ENCODE measurements around the gene SPAG6. TPM values are rescaled to one million over a fixed set of nuclear protein-coding genes. Genes with fewer than 3 reads are reported as not detected.

Gene SPAG6
- total RNA-seq, 1 donor from 2014 or later, result not detected

DNA sequence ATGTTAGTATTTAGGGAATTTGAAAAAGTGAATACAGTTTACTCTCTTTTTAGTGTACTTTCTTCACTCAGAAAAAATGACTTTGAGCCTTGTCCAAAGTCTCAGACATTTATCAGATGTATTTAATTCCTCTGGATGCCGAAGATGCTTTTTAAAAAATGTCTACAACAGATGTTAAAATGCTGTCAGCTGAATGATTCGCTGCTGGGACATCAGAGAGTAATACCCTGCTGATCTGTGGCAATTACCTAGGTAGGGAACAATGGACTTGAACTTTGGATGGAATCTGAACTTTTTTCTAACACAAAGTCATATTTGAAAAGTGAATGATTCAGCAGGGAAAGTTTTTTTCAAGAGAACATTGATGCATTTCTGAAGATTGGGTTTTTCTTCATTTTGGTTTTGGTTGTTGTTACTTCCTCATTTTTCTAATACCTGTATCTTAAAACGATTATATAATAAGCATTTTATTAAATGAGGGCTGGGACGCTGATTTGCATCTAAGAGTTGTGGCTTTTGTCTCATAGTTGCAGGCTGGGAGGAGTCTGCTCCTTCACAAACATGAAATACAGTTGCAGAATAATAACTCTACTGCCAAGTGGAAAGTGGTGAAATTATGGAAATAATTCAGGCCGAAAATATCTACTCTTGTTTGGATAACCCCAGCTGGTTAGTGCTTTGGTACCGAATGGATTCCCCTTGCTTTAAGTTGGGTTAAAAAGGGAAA, 98.0 kb downstream of the SPAG6 start:
- intact Hi-C loops (cut with micrococcal nuclease), result no loop called here
- ATAC-seq (no peak), DNase-seq (no peak)

DNA sequence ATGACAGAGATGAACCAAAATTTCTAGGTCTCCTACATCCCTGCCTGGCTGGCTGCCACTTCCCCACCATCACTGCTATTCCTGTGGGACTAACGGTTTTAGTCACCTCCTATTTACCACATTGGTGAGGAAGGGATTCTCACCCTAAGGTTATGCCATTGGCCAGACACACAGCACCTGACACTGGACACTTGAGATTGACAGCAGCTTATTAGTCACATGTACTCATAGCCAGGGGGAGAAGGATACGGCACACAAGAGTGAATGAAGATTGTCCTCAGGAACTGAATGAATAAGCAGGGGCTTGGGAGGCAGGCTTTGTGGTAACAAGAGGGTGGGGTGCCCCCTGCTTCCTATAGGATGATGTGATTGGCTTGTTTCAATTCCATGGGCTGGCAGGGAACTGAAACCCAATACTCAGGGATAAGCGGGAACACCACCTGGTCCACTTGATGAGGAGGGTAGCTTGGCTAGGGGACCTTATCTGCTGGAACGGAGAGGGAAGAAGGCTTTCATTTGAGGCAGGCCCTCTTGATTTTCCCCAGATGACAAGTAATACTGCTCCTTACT, 99.0 kb downstream of the SPAG6 start:
- intact Hi-C loops (cut with micrococcal nuclease), result no loop called here
- ATAC-seq, result no peak
- DNase-seq, result no peak

DNA sequence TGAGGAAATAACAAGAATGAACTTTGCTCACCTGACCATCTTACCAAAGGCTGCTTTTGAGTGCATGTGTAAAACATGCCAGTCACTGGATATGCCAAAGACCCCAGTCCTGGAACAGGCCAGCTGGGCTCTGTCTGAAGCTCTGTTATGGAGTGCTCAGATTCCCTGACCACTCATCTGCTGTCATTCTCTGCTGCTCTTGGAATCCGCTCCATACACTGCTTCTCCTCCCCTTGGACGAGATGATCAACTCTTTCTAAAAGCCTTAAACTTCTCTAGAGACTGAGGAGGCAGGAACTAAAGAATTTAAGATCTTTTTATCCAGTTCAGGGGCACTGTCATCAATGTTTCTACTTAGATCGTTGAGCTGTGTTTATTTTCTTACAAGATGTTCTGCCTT, 100.2 kb downstream of the SPAG6 start:
- no peak for DNase-seq
- no peak for ATAC-seq
- intact Hi-C loops (cut with micrococcal nuclease), result no loop called here

DNA sequence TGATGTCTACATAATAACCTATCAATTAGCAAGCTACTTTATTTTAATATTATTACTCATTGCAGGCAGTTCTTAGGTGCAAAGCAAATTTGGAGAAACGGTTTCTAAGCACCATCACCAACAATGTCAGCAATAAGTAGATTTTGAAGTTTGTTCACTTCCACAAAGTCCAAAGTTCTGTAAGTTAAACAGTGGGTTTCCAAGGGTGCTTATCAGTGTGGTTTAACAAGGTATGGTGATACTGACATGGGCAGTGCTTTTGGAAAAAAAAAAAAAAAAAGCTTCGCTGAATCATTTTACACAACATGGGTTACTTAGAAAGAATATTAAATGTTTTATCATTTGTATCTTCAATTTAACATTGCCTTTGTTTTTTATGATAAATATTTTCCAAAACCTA, 101.8 kb downstream of the SPAG6 start:
- ATAC-seq (no peak), DNase-seq (no peak)
- intact Hi-C loops (cut with micrococcal nuclease), result no loop called here

DNA sequence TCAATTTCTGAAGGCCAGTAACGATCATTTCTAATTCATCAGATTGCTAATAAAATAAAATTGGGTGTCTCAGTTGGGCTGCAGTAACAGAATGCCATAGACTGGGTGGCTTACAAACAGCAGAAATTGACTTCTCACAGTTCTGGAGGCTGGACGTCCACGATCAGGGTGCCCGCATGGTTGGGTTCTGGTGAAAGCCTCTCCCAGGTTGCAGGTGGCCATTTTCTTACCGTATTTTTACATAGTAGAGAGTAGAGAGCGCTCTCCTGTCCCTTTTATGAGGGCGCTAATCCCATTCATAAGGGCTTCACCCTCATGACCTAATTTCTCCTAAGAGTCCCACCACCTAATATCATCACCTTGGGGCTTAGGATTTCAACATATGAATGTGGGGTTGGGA, 106.0 kb downstream of the SPAG6 start:
- DNase-seq (no peak), ATAC-seq (no peak)
- intact Hi-C loops (cut with micrococcal nuclease), result no loop called here

DNA sequence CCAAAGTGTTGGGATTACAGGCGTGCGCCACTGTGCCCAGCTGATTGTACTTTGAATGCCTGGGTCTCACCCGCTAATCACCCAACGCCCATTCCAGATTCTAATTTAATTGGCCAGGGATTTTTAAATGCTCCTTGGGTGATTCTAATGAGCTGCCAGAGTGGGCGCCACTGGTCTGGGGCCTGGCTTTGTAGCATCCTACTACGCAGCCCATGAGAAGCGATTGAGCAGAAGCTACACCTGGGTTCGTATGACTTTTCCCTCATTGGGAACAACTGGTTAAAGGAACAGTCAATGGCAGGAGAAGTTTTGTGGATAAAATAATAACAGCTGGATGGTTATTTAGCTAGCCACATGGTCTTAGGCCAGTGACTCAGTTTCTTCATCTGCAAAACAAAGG, 108.0 kb downstream of the SPAG6 start:
- intact Hi-C loops (cut with micrococcal nuclease), result no loop called here
- ATAC-seq (no peak), DNase-seq (no peak)

DNA sequence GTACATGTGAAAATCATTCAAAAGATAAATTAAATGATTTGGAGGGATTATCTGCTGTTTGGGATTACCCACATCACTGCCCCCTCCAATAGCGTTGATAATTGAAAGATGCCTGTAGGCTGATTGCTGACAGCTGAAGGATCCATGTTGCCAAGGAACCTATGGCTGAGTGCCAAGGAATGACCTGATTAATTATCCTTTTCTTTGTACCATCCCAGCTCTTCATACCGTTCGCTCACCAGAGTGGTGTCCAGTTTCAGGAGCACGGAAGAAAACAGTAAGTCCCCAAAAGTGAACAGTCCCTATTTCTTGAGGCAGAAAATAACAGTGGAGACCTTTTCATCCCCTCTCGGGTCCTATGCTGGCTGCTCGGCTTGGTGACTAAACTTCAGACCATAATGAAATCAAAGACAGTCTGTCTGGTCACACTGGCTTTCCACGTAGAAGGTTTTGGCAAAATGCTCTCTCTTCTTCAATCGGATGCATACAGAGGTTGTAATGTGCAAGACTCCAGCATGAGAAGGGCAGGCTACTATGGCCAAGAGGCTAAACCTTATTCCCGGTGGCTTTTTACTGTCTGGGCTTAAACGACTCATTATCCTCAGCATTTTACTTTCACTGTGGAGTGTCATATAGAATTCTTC, 108.8 kb downstream of the SPAG6 start:
- ATAC-seq, result no peak
- intact Hi-C loops (cut with micrococcal nuclease), result no loop called here
- no peak for DNase-seq

DNA sequence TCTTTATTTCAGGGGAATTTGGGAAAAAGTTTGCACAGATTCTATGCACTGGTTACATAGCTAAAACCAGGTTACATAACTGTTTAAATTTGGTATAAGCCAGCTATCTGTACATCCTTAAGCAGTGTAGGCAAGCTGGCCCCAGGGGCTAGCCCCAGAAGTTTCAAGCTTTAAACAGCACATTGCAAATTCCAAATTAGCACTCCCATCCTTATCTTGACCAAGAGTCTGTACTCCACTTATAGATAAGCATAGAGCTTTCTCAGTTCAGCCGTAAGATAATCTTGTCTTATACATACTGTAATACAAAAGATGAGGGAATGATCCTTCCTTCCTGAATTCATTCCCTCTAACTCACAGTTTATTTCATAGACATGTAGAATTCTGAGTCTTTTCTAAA, 109.3 kb downstream of the SPAG6 start:
- intact Hi-C loops (cut with micrococcal nuclease), result no loop called here
- no peak for DNase-seq
- ATAC-seq, result no peak

DNA sequence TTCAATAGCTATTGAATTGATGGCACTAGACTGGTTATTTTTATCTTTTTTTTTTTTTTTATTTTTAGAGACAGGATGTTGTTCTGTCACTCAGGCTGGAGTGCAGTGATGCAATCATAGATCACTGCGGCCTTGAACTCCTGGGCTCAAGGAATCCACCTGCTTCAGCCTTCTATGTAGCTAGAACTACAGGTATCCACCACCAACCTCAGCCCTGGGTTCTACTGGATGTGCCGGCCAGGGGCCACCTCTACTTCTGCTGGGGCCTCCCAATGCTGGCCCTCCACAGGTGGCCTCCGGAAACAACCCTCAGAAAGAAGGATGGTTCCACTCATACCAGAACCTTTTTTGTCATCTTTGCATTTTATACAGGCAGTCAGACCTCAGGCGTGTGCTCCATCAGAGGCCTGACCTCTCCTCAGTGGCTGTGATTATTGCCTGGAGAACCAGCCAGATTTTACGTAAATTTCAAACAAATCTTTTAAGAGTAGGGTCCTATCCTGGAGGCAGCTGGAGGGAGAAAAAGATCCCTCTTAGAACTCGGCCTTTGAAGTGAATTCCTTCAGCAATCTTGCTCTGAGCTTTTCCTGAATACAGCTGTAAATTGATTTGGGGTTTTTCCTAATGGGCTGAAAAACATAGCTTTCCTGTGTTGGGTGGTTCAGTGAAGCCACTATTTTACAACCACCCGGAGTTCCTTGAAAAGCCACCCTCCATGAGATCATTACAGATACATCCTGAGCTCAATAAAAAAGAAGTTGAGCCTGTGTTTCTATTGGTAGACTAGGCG, 110.0 kb downstream of the SPAG6 start:
- no peak for ATAC-seq
- intact Hi-C loops (cut with micrococcal nuclease), result no loop called here
- no peak for DNase-seq

DNA sequence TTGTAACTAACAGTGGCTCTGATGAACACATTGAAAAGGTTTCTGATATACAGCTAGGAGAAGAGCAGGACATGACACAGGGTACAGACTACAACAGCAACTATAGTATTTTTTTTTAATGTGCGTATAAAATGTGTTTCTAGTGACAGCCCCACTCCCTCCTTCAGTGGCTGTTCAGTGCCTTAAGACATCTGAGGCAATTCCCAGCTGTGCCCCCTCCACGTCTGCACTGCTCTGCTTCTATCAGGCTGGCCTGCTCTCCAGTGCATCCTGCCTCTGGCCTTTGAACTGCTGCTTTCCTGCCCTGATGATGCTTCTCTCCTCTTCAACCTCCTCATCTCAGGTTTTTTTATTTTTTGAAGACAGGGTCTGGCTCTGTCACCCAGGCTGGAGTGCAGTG, 111.2 kb downstream of the SPAG6 start:
- intact Hi-C loops (cut with micrococcal nuclease), result no loop called here
- DNase-seq, result no peak
- ATAC-seq, result no peak

DNA sequence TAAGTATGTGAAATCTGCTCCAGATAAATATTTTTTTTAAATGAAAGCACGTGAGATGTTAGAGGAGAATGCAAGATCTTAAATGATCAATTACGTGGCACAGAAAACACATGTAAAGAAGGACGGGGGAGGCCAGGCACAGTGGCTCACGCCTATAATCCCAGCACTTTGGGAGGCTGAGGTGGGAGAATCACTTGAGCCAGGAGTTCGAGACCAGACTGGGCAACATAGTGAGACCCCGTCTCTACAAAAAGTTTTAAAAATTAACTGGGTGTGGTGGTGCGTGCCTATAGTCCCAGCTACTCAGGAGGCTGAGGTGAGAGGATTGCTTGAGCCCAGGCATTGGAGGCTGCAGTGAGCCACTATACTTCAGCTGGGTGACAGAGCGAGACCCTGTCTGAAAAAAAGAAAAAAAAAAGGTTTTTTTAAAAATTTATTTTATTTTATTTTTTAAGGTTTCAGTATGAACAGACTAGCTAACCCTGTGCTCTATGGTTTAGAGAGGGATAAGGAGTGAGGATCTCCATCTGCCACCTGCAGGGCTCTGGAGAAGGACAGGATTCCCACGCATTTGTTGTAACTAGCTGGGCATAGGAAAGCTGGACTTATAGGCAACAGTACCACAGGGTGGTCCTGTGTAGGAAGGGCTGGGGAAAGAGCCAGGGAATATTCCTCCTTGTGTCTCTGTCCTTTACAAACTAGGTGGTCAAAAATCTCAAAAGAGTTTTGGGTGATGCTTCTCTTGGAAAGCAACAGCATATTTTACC, 113.2 kb downstream of the SPAG6 start:
- DNase-seq (no peak), ATAC-seq (no peak)
- intact Hi-C loops (cut with micrococcal nuclease), result no loop called here

DNA sequence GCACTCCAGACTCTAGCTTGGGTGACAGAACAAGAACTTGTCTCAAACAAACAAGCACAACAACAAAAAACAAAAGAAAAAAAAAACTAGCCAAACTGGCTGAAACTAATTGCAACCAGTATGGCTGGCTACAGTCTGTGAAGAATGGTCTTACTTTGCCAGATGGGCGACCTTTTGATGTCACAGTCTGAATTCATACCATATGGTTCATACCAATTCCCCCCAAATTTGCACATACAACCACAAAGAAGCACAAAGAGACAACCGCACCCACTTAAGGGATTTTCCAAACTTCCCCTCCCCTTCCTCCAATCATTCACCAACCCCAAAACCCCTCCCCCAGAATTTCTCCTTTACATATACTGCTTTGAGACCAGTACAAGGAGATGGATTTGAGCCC, 114.2 kb downstream of the SPAG6 start:
- DNase-seq, result no peak
- intact Hi-C loops (cut with micrococcal nuclease), result no loop called here
- no peak for ATAC-seq

DNA sequence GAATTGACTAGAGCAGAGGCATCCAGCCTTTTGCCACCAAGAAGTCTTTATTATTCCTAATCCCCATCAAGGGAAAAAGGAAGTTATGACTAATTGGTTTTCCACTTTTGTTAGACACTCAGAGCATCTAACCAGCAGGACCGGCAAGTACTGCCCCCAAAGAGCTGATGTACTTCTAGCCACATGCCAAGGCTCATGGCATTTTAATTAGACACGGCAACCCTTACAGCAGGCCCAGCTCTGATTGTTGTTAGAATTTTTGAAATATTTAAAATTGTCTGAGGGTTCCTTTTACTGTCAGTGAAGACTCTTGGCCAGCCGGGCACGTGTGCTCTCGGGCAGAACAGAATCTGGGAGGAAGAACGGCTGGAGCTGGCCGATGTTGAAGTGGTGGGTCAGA, 114.8 kb downstream of the SPAG6 start:
- ATAC-seq (no peak), DNase-seq (no peak)
- intact Hi-C loops (cut with micrococcal nuclease), result no loop called here

DNA sequence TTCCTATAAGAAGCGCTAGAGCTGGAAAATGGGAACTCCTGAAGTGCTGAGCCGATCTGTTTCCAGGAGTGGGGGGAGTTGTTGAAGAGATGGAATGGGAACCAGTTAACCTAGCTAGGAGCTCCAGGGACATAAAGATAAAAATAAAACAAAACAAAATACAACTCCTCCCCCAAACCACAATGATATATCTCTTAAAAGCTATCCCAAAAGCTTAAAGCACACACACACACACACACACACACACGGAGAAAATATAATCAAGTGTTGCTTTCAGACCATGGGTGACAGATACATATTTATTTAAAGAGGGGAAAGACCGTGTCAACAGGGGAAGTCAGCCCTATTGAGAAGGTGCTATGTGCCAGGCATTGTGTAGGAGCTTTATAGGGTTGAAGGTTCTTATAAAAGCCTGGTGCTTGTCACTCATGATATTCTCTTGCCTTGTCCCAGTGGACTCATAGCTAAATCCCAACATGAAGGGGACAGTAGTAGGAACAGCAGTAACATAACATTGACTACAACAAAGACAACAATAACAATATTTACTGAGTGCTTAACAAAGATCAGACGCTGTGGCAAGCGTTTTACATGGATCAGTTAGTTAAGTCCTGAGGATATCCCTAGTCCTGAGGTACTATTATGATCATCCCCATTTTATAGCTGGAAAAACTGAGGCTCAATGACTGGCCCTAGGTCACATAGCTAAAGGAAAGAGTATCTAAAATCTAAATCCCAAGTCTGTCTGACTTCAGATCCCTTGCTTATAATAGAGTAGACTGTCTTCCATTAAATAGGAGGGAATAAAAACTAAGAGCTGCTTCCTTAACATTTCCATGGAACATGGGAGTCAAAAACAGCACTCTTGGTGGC, 115.5 kb downstream of the SPAG6 start:
- DNase-seq (no peak), ATAC-seq (no peak)
- intact Hi-C loops (cut with micrococcal nuclease), result no loop called here

DNA sequence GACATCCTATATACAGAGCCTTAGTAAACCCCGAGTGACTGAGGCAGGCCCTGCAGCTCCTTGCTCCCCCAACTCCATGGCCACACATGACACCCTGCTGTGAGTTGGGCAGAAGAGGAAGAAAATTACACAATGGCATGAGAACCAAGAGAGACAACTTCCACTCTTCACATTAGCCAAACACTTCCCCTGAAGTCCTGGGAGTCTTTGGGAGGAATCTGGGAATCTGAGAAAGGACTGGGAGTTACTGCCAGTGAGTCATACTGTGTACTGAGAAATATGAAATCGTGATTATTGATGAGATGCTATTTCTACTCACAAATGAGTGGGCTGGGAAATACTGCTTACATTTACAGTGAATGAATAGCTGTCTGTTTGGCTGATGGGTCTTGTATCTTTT, 116.6 kb downstream of the SPAG6 start:
- ATAC-seq (no peak), DNase-seq (no peak)
- intact Hi-C loops (cut with micrococcal nuclease), result no loop called here

DNA sequence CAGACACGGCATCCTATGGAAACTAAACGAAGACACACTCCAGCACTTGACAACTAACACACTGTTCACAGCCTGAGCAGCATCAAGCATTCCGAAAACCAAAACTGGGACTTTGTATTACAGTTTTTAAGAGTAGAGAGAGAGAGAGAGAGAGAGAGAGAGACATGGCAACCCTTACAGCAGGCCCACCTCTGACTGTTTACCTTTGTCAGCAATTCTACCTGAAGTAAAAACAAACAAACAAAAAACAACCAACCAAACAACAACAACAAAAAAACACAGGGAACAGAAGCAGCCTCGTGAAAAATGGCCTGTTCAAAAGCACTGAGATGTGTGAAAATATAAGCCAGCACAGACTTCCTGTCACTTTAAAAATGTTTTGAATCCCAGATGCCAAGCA, 118.0 kb downstream of the SPAG6 start:
- ATAC-seq (no peak), DNase-seq (no peak)
- intact Hi-C loops (cut with micrococcal nuclease), result no loop called here

DNA sequence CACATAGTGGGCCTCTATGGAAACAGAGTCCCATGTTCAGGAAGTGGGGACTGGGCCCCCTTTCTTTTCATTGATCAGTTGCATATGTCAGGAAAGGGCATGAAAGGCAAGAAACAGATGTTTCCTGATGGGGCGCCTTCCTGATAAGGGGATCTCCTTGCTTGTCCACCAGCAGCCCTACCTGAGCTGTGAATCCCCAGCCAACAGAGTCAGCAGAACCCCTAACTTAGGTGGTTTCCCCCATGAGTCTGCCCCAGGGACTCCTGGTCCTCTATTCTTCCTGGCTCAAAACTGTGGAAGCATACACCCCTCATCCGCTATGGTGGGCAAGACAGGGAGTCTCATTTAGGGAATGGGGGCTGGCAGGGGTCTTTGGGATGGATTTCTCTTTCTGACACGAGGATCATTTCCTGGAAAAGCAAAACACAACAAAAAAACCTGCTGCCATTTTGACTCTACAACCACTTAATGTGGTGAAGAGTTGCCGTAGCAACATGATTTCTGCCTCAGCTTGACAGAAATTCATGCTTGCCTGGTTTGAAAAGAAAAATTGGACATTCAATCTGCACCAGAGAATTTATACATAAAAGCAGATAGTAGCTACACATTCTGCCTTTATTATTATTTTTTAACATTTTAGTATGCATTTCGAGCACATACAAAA, 119.8 kb downstream of the SPAG6 start:
- intact Hi-C loops (cut with micrococcal nuclease), result no loop called here
- DNase-seq, result no peak
- ATAC-seq, result no peak

DNA sequence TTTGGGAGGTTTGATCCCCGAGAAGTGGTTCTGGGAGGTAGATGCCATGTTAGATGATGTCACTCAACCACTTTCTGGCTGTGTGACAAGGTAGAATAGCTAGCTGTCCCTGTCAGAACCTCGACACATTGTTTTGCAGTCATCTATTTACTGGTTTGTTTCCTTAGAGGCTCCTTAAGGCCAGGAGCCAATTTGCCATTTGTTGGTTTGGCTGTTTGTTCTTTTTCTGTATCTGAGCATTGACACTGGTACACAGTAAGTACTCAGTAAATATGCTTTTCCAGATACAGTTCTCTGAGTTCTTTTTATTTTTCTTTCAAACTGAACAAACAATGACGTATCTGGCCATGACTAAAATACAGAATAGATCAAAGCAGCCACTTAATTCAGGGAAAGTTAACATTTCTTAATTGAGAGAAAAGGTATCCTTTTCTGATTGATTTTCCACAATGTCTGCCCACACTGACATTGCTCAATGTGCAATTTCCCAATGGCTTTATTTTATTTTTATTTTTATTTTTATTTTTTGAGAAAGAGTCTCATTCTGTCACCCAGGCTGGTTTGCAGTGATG, 121.6 kb downstream of the SPAG6 start:
- intact Hi-C loops (cut with micrococcal nuclease), result no loop called here
- no peak for DNase-seq
- no peak for ATAC-seq

Data from left ventricle myocardium superior (tissue), 1 donor.